ENCODE results near the gene PSMA2. TPM values are rescaled to one million over a fixed set of nuclear protein-coding genes. Genes with fewer than 3 reads are reported as not detected.

The PSMA2 gene
- total and polyA plus RNA-seq, 4 donors, result 24.8 to 221 (median 73.8) TPM

- no peaks in the 10 kb centered on the region for H3K27me3 ChIP-seq (ENCODE audit: control insufficient read depth in 4 of 4, insufficient read depth in 4 of 4, low read length in 3 of 4)
- H3K4me3 ChIP-seq (ENCODE audit: low read depth in 1 of 3, low read length in 3 of 3), result no peak overlapping the region
- H3K36me3 ChIP-seq (ENCODE audit: control insufficient read depth in 4 of 4, insufficient read depth in 3 of 4, low read depth in 1 of 4, low read length in 3 of 4), result peaks cover 0 to 22% (median 17%) of the 10 kb centered on the region in 4 donors
- H3K27ac ChIP-seq (ENCODE audit: low read depth in 1 of 2, low read length in 2 of 2), result no peak overlapping the region
- TF ChIP-seq NR2F2 (IDR thresholded peaks at IDR 0.05), result no peak
- no peak for TF ChIP-seq HNF4G (IDR thresholded peaks at IDR 0.05)
- no peak for TF ChIP-seq REST (IDR thresholded peaks at IDR 0.05)
- TF ChIP-seq, protein P1, sequence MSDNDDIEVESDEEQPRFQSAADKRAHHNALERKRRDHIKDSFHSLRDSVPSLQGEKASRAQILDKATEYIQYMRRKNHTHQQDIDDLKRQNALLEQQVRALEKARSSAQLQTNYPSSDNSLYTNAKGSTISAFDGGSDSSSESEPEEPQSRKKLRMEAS (IDR thresholded peaks at IDR 0.05), result no peak
- peak; percentile 87 to 92 for TF ChIP-seq RAD21 (IDR thresholded peaks at IDR 0.05)
- TF ChIP-seq GABPA (IDR thresholded peaks at IDR 0.05 in 1 of 2, conservative IDR thresholded peaks at IDR 0.05 in 1 of 2), result no peak
- TF ChIP-seq EGR1 (IDR thresholded peaks at IDR 0.05; ENCODE audit: low read depth in 2 of 2), result no peak
- no peak for TF ChIP-seq HNF4A (conservative IDR thresholded peaks at IDR 0.05)
- TF ChIP-seq TAF1 (conservative IDR thresholded peaks at IDR 0.05), result no peak
- TF ChIP-seq YY1 (IDR thresholded peaks at IDR 0.05), result no peak
- no peak for TF ChIP-seq FOXA2 (IDR thresholded peaks at IDR 0.05)
- no peak for TF ChIP-seq FOXA1 (IDR thresholded peaks at IDR 0.05)
- no peak for TF ChIP-seq JUND (IDR thresholded peaks at IDR 0.05)
- no peak for TF ChIP-seq ATF3 (IDR thresholded peaks at IDR 0.05)
- TF ChIP-seq, protein P2, sequence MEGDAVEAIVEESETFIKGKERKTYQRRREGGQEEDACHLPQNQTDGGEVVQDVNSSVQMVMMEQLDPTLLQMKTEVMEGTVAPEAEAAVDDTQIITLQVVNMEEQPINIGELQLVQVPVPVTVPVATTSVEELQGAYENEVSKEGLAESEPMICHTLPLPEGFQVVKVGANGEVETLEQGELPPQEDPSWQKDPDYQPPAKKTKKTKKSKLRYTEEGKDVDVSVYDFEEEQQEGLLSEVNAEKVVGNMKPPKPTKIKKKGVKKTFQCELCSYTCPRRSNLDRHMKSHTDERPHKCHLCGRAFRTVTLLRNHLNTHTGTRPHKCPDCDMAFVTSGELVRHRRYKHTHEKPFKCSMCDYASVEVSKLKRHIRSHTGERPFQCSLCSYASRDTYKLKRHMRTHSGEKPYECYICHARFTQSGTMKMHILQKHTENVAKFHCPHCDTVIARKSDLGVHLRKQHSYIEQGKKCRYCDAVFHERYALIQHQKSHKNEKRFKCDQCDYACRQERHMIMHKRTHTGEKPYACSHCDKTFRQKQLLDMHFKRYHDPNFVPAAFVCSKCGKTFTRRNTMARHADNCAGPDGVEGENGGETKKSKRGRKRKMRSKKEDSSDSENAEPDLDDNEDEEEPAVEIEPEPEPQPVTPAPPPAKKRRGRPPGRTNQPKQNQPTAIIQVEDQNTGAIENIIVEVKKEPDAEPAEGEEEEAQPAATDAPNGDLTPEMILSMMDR (IDR thresholded peaks at IDR 0.05; ENCODE audit: low read depth, low read length, missing input control), result peak; percentile 80
- TF ChIP-seq RXRA (IDR thresholded peaks at IDR 0.05), result no peak
- TF ChIP-seq, protein P3, sequence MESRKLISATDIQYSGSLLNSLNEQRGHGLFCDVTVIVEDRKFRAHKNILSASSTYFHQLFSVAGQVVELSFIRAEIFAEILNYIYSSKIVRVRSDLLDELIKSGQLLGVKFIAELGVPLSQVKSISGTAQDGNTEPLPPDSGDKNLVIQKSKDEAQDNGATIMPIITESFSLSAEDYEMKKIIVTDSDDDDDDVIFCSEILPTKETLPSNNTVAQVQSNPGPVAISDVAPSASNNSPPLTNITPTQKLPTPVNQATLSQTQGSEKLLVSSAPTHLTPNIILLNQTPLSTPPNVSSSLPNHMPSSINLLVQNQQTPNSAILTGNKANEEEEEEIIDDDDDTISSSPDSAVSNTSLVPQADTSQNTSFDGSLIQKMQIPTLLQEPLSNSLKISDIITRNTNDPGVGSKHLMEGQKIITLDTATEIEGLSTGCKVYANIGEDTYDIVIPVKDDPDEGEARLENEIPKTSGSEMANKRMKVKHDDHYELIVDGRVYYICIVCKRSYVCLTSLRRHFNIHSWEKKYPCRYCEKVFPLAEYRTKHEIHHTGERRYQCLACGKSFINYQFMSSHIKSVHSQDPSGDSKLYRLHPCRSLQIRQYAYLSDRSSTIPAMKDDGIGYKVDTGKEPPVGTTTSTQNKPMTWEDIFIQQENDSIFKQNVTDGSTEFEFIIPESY (IDR thresholded peaks at IDR 0.05), result no peak
- no peaks in the 10 kb centered on the region for H3K9me3 ChIP-seq (ENCODE audit: control insufficient read depth in 4 of 4, low read length in 3 of 4)
- H3K4me1 ChIP-seq (ENCODE audit: control insufficient read depth in 4 of 4, insufficient read depth in 4 of 4, low read length in 3 of 4), result no peaks in the 10 kb centered on the region
- WGBS, result 50% methylated on average over 13 of the region's 13 CpGs
- no peak overlapping the region for H3K9ac ChIP-seq (ENCODE audit: low read depth in 1 of 2, low read length in 2 of 2)
- peak; percentile 79 for DNase-seq (ENCODE audit: low spot score)
Measured at GRCh38 chr7:42940985-42941847, 9.2 kb upstream of the PSMA2 start.
